ENCODE data around the gene CDH3.

DNA sequence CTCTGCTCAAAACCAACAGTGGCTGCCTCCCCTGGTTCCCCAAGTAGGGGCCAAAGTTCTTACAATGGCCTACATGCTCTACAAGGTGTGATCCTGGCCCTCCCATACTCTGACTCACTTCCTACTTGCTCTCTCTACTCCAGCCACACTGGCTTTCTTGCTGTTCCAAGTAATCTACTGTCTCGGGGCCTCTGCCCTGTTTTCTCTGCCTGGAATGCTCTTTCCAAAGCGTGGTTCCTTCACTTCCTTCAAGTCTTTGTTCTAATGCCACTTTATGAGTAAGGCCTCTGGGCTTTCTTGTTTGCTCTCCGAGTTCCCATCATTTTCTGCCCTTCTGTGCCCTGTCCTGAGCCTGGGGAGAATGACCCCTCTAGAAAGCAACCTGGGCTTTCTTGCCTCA lies 4.1 kb upstream of the CDH3 start:
- TF ChIP-seq, protein P1, sequence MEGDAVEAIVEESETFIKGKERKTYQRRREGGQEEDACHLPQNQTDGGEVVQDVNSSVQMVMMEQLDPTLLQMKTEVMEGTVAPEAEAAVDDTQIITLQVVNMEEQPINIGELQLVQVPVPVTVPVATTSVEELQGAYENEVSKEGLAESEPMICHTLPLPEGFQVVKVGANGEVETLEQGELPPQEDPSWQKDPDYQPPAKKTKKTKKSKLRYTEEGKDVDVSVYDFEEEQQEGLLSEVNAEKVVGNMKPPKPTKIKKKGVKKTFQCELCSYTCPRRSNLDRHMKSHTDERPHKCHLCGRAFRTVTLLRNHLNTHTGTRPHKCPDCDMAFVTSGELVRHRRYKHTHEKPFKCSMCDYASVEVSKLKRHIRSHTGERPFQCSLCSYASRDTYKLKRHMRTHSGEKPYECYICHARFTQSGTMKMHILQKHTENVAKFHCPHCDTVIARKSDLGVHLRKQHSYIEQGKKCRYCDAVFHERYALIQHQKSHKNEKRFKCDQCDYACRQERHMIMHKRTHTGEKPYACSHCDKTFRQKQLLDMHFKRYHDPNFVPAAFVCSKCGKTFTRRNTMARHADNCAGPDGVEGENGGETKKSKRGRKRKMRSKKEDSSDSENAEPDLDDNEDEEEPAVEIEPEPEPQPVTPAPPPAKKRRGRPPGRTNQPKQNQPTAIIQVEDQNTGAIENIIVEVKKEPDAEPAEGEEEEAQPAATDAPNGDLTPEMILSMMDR (IDR thresholded peaks at IDR 0.05) = no peak
- no peak for TF ChIP-seq EZH2 (IDR thresholded peaks at IDR 0.05; ENCODE audit: borderline replicate concordance, insufficient read depth, low read depth, low read length, poor library complexity, severe bottlenecking)
